IgD-negative memory B cell (primary cell): ENCODE data around the gene CENPL. TPM values are rescaled to one million over a fixed set of nuclear protein-coding genes. Genes with fewer than 3 reads are reported as not detected.
A peak's percentile ranks its signal among the peaks of the same experiment; 100 is the strongest.

Source experiments
- H3K27ac Mint-ChIP-seq, 3 donors: one replicate each; pipeline ENCODE4 v1.8.0; 2020 to 2022; ENCODE audit warnings: mild to moderate bottlenecking in 3 of 3, mixed read lengths in 3 of 3, moderate library complexity in 1 of 3
- H3K27me3 Mint-ChIP-seq: one replicate; pipeline ENCODE4 v1.8.0; 2021; ENCODE audit warnings: mixed read lengths
- H3K36me3 Mint-ChIP-seq: one replicate; pipeline ENCODE4 v1.8.0; 2020; ENCODE audit warnings: mild to moderate bottlenecking, mixed read lengths
- H3K4me1 Mint-ChIP-seq, 3 donors: one replicate each; pipeline ENCODE4 v1.8.0; 2020 to 2022; ENCODE audit warnings: mixed read lengths in 3 of 3, mild to moderate bottlenecking in 1 of 3
- H3K4me3 Mint-ChIP-seq, 4 donors: one replicate each; pipeline ENCODE4 v1.8.0; 2020 to 2022; ENCODE audit warnings: mild to moderate bottlenecking in 4 of 4, mixed read lengths in 4 of 4, moderate library complexity in 3 of 4
- H3K9me3 Mint-ChIP-seq, 3 donors: one replicate each; pipeline ENCODE4 v1.8.0; 2020 to 2021; ENCODE audit warnings: mixed read lengths in 3 of 3, mild to moderate bottlenecking in 1 of 3
- polyA plus RNA-seq: library from polyadenylated mRNA; unstranded; fragments of 300-500 nt; fragmentation: Illumina TruSeq; gene quantifications from one replicate; pipeline ENCODE4 v1.2.3, GENCODE V29; 2021

CENPL gene, protein sequence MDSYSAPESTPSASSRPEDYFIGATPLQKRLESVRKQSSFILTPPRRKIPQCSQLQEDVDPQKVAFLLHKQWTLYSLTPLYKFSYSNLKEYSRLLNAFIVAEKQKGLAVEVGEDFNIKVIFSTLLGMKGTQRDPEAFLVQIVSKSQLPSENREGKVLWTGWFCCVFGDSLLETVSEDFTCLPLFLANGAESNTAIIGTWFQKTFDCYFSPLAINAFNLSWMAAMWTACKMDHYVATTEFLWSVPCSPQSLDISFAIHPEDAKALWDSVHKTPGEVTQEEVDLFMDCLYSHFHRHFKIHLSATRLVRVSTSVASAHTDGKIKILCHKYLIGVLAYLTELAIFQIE
- 7.2 TPM for polyA plus RNA-seq

DNA sequence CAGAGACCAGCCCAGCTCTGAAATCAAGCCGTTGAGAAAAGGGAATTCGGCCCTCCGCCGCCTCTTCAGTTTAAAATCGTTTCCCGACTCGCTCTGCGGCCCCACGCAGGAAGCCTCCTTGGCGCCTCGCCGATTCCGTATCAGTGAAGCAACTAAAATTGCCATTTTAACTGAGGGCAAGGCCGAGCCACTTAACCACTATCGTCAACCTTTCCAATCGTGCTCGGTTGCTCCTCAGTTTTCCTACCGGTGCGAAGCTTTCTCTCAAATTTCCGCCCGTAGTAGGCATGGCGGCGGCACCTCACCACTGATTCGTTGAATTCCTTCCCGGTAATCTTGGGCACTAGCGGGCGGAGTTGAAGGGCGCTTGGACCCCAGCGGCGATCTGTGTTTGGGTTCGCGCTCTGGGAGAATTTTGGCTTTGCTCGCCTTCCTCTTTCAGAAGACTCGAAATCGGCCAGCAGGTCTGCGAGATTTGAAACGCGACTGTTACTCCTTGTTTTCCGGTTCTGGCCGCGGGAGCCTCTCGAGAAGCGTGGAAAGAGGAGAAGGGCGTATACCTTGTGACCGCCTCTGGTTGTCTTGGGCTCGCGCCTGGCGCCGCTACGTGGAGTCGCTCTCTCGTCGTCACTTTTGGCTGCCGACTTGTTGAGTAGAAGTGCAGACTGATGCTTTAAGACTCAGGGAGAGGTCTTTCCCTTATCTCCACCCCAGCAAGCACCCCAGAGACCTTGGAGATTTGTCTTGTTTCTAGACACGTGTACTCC lies at the start of gene CENPL, which contains the start of gene DARS2:
TSS of gene CENPL (minus strand) at position 569 of the 767 bp plus-strand sequence. CDS start 13,584 bp downstream, outside the sequence.
TSS of gene DARS2 (plus strand) at position 359 of the 767 bp plus-strand sequence. CDS start 557 bp downstream, outside the sequence.
- H3K9me3 Mint-ChIP-seq: no peaks in the 10 kb centered on the region
- H3K36me3 Mint-ChIP-seq: no peaks in the 10 kb centered on the region
- peaks cover 24 to 25% (median 24%) of the 10 kb centered on the region in 3 donors for H3K4me1 Mint-ChIP-seq
- H3K4me3 Mint-ChIP-seq: peak within 1 kb of the TSS; percentile 91 to 99 (median 96)
- no peaks in the 10 kb centered on the region for H3K27me3 Mint-ChIP-seq
- peak within 1 kb of the TSS; percentile 79 to 97 (median 95) for H3K27ac Mint-ChIP-seq

DNA sequence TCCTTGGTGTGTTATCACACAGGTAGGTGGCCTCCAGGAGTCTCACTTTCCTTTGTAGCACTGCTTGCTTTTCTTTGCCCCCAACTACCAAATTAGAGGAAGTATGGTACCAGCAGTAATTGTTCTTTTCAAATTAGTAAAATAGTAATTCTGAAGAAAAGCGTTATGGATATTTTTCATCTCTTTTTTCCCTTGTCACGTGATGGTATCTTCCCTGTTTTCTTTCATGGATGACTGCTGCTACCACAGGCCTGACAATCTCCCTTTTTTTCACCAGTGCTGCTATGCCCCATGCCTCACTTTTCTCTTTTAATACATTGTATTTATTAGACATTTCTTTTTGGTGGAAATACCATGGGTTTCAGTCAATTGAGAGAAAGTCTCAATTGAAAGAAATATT lies 46.8 kb upstream of the CENPL start:
- Mint-ChIP-seq H3K4me3 (peak overlapping the region in 2 of 4 donors; percentile 25 to 61), H3K9me3 (no peaks in the 10 kb centered on the region), H3K4me1 (peaks cover 30 to 38% (median 38%) of the 10 kb centered on the region in 3 donors), H3K27me3 (no peaks in the 10 kb centered on the region), H3K27ac (no peak overlapping the region), H3K36me3 (peaks cover 4% of the 10 kb centered on the region)

DNA sequence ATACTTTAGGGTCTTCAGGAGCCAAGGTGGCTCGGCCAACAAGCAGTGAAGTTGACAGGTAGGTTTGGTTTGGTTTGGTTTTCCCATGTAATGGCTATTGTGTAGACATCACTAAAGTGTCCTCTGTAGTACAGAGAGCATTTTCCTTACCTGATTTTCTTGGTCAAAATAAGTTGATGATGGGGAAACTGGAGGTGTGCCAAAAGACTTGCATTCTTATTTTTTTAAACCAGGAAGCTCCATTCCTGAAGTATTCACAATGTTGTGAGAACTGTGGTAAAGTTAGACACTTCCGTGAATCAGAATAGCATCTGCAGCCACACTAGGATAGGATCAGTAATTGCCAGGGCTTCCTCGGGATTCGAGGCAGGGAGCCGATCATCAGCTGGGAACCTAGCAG lies 46.4 kb upstream of the CENPL start:
- no peaks in the 10 kb centered on the region for H3K9me3 Mint-ChIP-seq
- peak overlapping the region in 2 of 4 donors; percentile 25 to 79 for H3K4me3 Mint-ChIP-seq
- peaks cover 4% of the 10 kb centered on the region for H3K36me3 Mint-ChIP-seq
- peak overlapping the region in 1 of 3 donors; percentile 89 for H3K27ac Mint-ChIP-seq
- H3K27me3 Mint-ChIP-seq: no peaks in the 10 kb centered on the region
- H3K4me1 Mint-ChIP-seq: peaks cover 34 to 42% (median 42%) of the 10 kb centered on the region in 3 donors

DNA sequence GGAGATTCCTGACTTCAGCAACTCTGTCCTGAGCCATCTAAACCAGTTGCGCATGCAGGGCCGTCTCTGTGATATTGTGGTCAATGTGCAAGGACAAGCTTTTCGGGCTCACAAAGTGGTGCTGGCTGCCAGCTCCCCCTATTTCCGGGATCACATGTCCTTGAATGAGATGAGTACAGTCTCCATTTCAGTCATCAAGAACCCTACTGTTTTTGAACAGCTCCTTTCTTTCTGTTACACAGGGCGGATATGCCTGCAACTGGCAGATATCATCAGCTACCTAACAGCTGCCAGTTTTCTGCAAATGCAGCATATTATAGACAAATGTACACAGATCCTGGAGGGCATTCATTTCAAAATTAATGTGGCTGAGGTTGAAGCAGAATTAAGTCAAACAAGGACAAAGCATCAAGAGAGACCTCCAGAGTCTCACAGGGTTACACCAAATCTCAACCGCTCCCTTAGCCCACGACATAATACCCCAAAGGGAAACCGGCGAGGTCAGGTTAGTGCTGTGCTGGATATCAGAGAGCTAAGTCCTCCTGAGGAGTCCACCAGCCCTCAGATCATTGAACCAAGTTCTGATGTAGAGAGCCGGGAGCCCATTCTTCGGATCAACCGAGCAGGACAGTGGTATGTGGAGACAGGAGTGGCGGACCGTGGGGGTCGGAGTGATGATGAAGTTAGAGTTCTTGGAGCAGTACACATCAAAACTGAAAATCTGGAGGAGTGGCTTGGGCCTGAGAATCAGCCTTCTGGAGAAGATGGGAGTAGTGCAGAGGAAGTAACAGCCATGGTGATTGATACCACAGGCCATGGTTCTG lies 45.8 kb upstream of the CENPL start:
- Mint-ChIP-seq H3K36me3 (peaks cover 4% of the 10 kb centered on the region), H3K27ac (peak overlapping the region in 2 of 3 donors; percentile 86 to 89), H3K4me1 (peaks cover 40 to 48% (median 48%) of the 10 kb centered on the region in 3 donors), H3K9me3 (no peaks in the 10 kb centered on the region), H3K27me3 (no peaks in the 10 kb centered on the region), H3K4me3 (peak overlapping the region in 3 of 4 donors; percentile 79 to 90 (median 81))

DNA sequence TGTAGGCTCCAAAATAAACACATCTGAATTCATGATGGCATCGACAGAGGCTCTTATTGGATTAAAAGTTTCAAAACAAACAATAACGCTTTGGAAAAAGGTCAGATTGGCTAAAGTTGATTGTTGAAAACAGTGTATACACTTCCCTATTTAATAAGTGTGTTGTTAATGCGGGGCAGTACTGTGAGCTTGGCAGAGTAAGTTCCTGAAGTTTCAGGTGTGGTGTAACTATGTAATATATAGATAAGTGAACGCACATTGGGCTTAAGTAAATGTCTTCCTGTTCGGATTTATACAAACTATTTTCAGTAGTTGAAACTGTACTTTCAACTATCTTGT lies 44.3 kb upstream of the CENPL start:
- H3K4me1 Mint-ChIP-seq: peaks cover 52 to 60% (median 55%) of the 10 kb centered on the region in 3 donors
- peak overlapping the region; percentile 90 to 97 (median 96) for H3K4me3 Mint-ChIP-seq
- no peaks in the 10 kb centered on the region for H3K27me3 Mint-ChIP-seq
- no peaks in the 10 kb centered on the region for H3K9me3 Mint-ChIP-seq
- H3K27ac Mint-ChIP-seq: peak overlapping the region; percentile 89 to 99 (median 94)
- peaks cover 3% of the 10 kb centered on the region for H3K36me3 Mint-ChIP-seq

DNA sequence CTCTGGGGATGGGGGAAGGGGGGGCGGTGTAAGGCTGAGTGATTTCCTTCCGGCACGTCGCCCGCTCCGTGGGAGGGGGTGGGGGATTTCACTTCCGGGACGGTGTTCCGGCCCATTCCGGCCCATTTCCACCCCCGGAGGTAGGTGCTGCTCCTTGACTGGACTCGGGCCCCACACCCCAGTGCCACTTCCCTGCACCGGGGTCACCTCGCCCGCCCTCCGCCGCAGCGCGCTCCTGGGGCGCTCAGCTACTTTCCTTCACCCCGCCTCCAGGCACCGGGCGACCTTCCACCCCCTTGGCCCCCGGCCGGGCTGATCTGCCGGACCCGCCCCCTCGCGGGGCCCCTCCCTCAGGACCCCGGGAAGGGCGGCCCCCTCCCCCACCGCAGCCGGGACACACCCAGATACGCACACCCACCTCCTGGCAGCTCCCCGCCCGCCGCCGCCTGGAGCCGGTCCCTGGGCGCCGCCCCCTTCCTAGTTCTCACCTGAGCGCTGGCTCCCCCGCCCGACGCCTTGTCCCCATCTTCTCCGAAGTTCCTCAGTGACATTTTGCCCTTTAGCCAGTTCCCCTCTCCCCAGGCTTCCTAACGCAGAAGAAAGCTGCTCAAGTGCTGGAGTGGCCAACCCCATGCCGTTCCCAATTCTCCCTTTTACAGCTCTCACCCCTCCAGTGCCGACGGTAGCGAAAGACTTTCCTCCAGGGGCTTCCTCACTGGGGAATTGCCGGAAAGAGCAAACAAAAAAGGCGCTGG lies 43.8 kb upstream of the CENPL start, which contains the start of gene ZBTB37:
TSS of gene ZBTB37 (plus strand) at position 115 of the 755 bp plus-strand sequence. CDS start 1,846 bp downstream, outside the sequence.
- no peaks in the 10 kb centered on the region for H3K9me3 Mint-ChIP-seq
- peak within 1 kb of the TSS; percentile 90 to 97 (median 96) for H3K4me3 Mint-ChIP-seq
- H3K36me3 Mint-ChIP-seq: peaks cover 3% of the 10 kb centered on the region
- H3K27ac Mint-ChIP-seq: peak within 1 kb of the TSS; percentile 89 to 99 (median 94)
- peaks cover 57 to 65% (median 59%) of the 10 kb centered on the region in 3 donors for H3K4me1 Mint-ChIP-seq
- H3K27me3 Mint-ChIP-seq: no peaks in the 10 kb centered on the region

DNA sequence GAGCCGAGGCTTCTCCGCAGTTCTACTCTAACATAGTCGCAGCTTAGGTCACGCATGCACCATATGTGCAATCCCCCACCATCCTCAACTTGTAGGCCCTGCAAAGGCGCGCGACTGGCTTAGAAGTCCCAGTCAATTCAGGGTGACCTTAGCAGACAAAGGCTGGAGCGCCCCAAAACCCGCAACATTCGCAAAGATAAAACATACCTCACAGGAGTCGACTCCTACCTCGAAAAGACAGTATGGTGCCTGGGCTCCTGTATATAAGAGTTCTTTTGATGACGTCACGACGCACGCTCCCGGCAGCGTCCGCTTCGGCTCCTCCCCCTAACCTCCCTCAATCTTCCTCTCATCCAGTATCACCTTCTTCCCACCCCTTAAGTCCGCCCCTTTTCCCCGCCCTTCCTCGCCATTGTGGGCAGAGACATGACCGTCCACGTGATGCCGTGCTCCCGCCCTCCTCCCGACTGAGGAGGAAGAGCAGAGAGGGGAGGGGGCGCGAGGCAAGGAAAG lies 43.1 kb upstream of the CENPL start, which contains the start of gene GAS5:
TSS of gene GAS5 (minus strand) at position 237 of the 513 bp plus-strand sequence.
- peaks cover 56 to 61% (median 60%) of the 10 kb centered on the region in 3 donors for H3K4me1 Mint-ChIP-seq
- H3K4me3 Mint-ChIP-seq: peak within 1 kb of the TSS; percentile 90 to 97 (median 96)
- H3K27me3 Mint-ChIP-seq: no peaks in the 10 kb centered on the region
- H3K9me3 Mint-ChIP-seq: no peaks in the 10 kb centered on the region
- peaks cover 1% of the 10 kb centered on the region for H3K36me3 Mint-ChIP-seq
- peak within 1 kb of the TSS; percentile 89 to 99 (median 94) for H3K27ac Mint-ChIP-seq

DNA sequence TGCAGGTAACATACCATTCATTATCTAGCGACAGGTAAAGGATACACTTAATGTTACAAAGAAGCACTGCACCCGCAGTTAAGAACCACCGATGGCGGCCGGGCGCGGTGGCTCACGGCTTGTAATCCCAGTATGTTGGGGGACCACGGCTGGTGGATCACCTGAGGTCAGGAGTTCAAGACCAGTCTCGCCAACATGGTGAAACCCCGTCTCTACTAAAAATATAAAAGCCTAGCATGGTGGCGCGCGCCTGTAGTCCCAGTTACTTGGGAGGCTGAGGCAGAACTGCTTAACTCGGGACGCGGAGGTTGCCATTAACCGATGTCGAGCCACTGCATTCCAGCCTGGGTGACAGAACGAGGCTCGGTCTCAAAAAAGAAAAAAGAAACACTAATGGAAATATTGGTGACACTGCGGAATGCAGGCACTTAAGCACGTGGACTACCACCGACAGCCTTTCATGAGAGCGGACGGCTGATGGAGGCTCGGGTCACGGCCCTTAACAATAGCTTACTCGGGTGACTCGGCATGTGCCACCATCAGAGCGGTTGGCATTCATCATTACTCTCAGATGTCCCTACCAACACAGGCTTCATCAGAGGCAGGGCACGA lies 42.6 kb upstream of the CENPL start:
- Mint-ChIP-seq H3K4me1 (peaks cover 54 to 61% (median 60%) of the 10 kb centered on the region in 3 donors), H3K27me3 (no peaks in the 10 kb centered on the region), H3K27ac (peak overlapping the region; percentile 89 to 99 (median 94)), H3K4me3 (peak overlapping the region; percentile 90 to 97 (median 96)), H3K9me3 (no peaks in the 10 kb centered on the region), H3K36me3 (no peaks in the 10 kb centered on the region)

DNA sequence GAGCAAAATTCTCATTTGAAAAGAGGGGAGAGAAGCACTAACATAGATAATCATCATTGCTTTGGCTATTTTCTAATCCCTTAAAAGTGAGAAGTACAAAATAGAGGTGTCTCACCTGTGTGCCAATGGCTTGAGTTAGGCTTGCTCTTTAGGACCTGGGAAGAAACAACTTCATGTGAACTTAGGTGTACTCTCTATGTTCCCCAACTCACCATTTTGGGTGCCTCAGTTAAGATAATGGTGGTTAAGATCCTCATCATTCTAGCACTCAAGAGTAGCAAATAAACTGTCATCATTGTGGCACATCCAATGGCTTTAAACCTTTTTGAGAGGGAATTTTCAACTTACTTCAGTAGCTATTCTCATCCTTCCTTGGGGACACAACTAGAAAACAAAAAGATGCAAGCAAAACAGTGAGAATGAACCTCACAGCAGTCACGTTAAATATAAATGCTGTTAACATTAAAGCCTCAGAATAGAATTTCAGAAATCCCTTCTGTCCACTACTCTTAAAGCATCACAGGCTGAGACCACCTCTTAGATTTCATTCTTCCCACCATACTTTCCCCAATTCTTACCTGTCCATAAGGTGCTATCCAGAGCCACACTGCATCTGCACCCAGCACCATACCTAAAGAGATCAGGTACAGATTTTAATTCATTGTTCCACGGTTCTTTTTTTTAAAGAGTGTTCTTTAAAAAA lies 41.9 kb upstream of the CENPL start:
- Mint-ChIP-seq H3K4me1 (peaks cover 54 to 63% (median 62%) of the 10 kb centered on the region in 3 donors), H3K4me3 (peak overlapping the region; percentile 90 to 97 (median 96)), H3K27me3 (no peaks in the 10 kb centered on the region), H3K36me3 (no peaks in the 10 kb centered on the region), H3K27ac (peak overlapping the region; percentile 89 to 99 (median 94)), H3K9me3 (no peaks in the 10 kb centered on the region)

DNA sequence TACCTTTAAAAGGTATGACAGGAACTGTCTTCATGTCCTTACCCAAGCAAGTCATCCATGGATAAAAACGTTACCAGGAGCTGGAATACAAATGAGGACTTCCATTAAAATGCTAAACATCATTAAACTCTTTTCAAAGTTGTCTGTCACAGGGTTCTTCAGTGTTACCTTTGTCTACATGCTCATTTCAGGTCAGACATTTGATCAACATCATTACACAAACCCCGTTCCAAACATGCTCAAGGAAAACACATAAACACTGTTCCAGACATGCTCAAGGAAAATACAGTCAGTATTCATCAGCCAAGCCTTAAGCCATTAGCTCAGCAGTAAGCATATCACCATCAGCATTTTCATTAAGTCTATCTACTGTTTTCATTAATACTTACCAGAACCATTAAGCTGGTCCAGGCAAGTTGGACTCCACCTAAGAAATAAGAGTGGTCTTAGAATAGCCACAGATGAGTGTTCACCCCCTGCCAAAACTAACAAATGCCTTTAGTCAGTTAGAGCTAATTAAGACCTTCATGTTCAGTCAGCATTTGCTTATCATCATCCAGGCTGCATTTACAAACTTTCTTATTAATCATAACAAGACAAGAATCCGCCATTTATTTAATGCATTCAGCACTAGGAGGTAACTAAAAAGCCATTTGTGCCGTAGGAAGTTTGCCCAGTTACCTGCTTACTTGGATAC lies 40.9 kb upstream of the CENPL start:
- no peaks in the 10 kb centered on the region for H3K36me3 Mint-ChIP-seq
- peaks cover 48 to 58% (median 54%) of the 10 kb centered on the region in 3 donors for H3K4me1 Mint-ChIP-seq
- no peaks in the 10 kb centered on the region for H3K27me3 Mint-ChIP-seq
- H3K9me3 Mint-ChIP-seq: no peaks in the 10 kb centered on the region
- peak overlapping the region; percentile 80 to 97 (median 92) for H3K4me3 Mint-ChIP-seq
- peak overlapping the region; percentile 76 to 94 (median 89) for H3K27ac Mint-ChIP-seq

DNA sequence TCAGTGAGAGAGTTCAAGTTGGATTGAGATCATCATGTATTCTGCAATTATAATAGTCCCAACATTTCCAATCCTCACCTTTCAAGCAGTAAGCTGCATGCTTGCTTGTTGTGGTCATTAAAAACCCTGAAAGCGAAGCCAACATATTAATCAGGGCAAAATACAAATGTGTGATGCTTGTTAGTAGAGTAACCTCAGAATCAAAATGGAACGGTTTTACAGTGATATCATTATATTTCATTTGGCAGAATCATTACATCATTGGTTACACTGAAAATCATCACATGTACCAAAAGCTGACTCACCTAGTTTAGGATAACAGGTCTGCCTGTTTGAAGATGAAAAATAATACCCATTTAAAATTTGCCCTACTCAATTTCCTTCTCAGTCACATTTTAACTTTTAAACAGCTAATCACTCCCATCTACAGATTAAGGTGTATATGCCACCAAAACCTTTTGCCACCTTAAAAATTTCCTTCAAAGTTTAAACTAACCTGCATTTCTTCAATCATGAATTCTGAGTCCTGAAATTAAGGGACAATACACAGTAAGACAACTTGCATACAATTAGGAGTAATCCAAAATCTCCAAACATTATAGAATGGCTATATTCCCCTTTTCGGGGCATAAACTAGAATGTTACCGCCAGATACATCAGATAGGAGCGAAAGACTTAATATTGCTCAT lies 39.6 kb upstream of the CENPL start:
- peak overlapping the region in 3 of 4 donors; percentile 26 to 80 (median 49) for H3K4me3 Mint-ChIP-seq
- peak overlapping the region; percentile 33 to 89 (median 69) for H3K27ac Mint-ChIP-seq
- no peaks in the 10 kb centered on the region for H3K36me3 Mint-ChIP-seq
- peaks cover 41 to 50% (median 45%) of the 10 kb centered on the region in 3 donors for H3K4me1 Mint-ChIP-seq
- no peaks in the 10 kb centered on the region for H3K27me3 Mint-ChIP-seq
- H3K9me3 Mint-ChIP-seq: no peaks in the 10 kb centered on the region
